Body of pancreas (tissue), 4 donors: ENCODE data around the gene FBXL22. TPM values are rescaled to one million over a fixed set of nuclear protein-coding genes. Genes with fewer than 3 reads are reported as not detected.
A peak's percentile ranks its signal among the peaks of the same experiment; 100 is the strongest.

Experiments used
- ATAC-seq: fragments of 150-250 bp; one replicate; pipeline ENCODE4 v1.9.1; 2016
- DNase-seq, 4 donors: peaks; one replicate each; pipeline ENCODE4 v3.0.0-alpha.2; 2019
- H3K27ac ChIP-seq, 4 donors: fragments of 200-600 bp; sonication (generic); 1 replicate in 3 of 4; 2 replicates in 1 of 4; pipeline versions ENCODE4 v1.5.1 to v1.6.1; 2016 to 2019; ENCODE audit warnings: mild to moderate bottlenecking in 1 of 4, mixed read lengths in 1 of 4, moderate library complexity in 1 of 4
- H3K27me3 ChIP-seq, 2 donors: fragments of 200-600 bp; sonication (generic); one replicate each; pipeline ENCODE4 v1.6.0; 2016; ENCODE audit warnings: mild to moderate bottlenecking in 1 of 2
- H3K36me3 ChIP-seq, 2 donors: fragments of 200-600 bp; sonication (generic); replicated peaks in 1 of 2; 2 replicates each; pipeline ENCODE4 v1.5.1; 2016; ENCODE audit warnings: low read depth in 2 of 2; ENCODE audit not compliant: insufficient read depth in 1 of 2
- H3K4me1 ChIP-seq: fragments of 200-600 bp; sonication (generic); one replicate; pipeline ENCODE4 v1.6.0; 2016
- H3K4me3 ChIP-seq, 2 donors: fragments of 200-600 bp; sonication (generic); 1 replicate in 1 of 2; 2 replicates in 1 of 2; pipeline ENCODE4 v1.5.1; 2016 to 2019
- H3K9me3 ChIP-seq, 3 donors: fragments of 200-600 bp; sonication (generic); 1 replicate in 2 of 3; 2 replicates in 1 of 3; pipeline ENCODE4 v1.5.1; 2016
- POLR2A ChIP-seq, 3 donors: fragments of 450-650 bp; IDR thresholded peaks; one replicate each; pipeline ENCODE4 v1.6.1; 2016; ENCODE audit warnings: antibody characterized with exemption in 3 of 3, mild to moderate bottlenecking in 2 of 3
- WGBS, 2 donors: methylation state at CpG; one replicate each; pipeline ENCODE4 v1.1.5; 2017; 5-methylcytosine and 5-hydroxymethylcytosine counted together
- intact Hi-C: fragments of 100-400 bp; cut with DNase I; formaldehyde crosslinking; loops from one replicate; pipeline ENCODE4 v1.15.1; 2023
- total RNA-seq, 2 donors: library from RNA; depleted of rRNA; stranded (reverse); fragments of >200 nt; gene quantifications; one replicate each; pipeline ENCODE4 v1.1.0, GENCODE V29; 2016
- TF ChIP-seq, protein P1 (sequence below), 7 experiments: fragments of 450-650 bp in 4 of 7; fragments of 200-600 bp in 3 of 7; sonication (generic) in 3 of 7; IDR thresholded peaks; one replicate each; pipeline ENCODE4 v1.5.1; 2016 to 2019; ENCODE audit warnings: antibody characterized with exemption in 7 of 7

Gene FBXL22
- total RNA-seq, 2 donors from 2014 or later = not detected

GRCh38 chr15:63595688-63596087 lies 1.5 kb upstream of the FBXL22 start:
- DNase-seq (no peak), ATAC-seq (no peak)
- Histone ChIP-seq H3K9me3 (no peaks in the 10 kb centered on the region), H3K4me1 (peaks cover 37% of the 10 kb centered on the region), H3K36me3 (peaks cover 0 to 13% of the 10 kb centered on the region in 2 donors), H3K27me3 (no peaks in the 10 kb centered on the region), H3K27ac (no peak overlapping the region), H3K4me3 (no peak overlapping the region)
- TF ChIP-seq, protein P1, sequence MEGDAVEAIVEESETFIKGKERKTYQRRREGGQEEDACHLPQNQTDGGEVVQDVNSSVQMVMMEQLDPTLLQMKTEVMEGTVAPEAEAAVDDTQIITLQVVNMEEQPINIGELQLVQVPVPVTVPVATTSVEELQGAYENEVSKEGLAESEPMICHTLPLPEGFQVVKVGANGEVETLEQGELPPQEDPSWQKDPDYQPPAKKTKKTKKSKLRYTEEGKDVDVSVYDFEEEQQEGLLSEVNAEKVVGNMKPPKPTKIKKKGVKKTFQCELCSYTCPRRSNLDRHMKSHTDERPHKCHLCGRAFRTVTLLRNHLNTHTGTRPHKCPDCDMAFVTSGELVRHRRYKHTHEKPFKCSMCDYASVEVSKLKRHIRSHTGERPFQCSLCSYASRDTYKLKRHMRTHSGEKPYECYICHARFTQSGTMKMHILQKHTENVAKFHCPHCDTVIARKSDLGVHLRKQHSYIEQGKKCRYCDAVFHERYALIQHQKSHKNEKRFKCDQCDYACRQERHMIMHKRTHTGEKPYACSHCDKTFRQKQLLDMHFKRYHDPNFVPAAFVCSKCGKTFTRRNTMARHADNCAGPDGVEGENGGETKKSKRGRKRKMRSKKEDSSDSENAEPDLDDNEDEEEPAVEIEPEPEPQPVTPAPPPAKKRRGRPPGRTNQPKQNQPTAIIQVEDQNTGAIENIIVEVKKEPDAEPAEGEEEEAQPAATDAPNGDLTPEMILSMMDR (IDR thresholded peaks at IDR 0.05) = no peak
- TF ChIP-seq POLR2A (IDR thresholded peaks at IDR 0.05) = no peak
- intact Hi-C loops = loop anchor here (5.0 kb wide), 1 partner anchor 118 kb away; no protein-coding TSS in a partner anchor
- WGBS, 2 donors = 81 to 82% methylated on average over 1 of the region's 1 CpG

DNA sequence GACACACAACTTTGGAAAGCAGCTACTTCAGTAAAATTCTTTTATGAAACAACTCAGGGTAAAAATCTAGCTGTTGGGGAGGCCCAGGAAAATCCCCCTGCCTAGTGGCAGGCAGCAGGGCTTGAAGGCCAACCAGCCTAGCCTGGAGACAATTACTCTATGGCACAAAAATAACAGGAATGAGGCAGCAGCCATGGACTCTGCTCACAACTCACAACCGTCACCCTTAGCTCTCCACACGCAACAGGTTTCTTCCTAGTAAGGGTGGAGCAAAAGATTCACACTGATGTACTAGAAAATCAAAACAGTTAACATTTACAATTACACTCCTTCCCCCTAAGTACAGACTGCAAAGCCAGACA lies 530 bp upstream of the FBXL22 start:
- Histone ChIP-seq H3K27me3 (no peaks in the 10 kb centered on the region), H3K4me3 (no peak overlapping the region), H3K9me3 (no peaks in the 10 kb centered on the region), H3K36me3 (peaks cover 0 to 5% of the 10 kb centered on the region in 2 donors), H3K4me1 (peaks cover 37% of the 10 kb centered on the region), H3K27ac (peak overlapping the region in 1 of 4 donors; percentile 90)
- intact Hi-C loops = loop anchor here (5.0 kb wide), 1 partner anchor 119 kb away; no protein-coding TSS in a partner anchor
- TF ChIP-seq, protein P1 (IDR thresholded peaks at IDR 0.05) = no peak
- TF ChIP-seq POLR2A (IDR thresholded peaks at IDR 0.05) = no peak
- 87% methylated on average over 2 of the region's 2 CpGs for WGBS, 2 donors
- ATAC-seq (no peak), DNase-seq (no peak)

DNA sequence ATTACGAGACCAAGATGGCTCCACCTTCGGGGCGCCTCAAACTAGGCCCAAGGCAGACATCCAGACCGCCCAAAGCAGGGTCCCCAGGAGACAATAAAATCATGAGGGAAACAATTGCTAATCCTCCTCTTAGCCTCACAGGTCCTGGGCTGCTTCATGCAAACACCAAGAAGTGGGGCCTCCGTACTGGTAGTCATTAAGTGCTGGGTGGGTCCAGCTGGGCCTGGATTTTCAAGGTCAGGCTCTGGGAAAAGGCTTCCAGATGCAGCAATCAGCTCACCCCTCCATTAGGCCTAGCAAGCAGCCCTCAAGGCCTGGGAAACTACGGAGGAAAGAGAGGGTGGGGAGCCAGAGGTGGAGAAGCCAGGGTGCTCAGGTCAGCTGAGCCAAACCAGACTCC lies 634 bp downstream of the FBXL22 start:
- no peak for TF ChIP-seq POLR2A (IDR thresholded peaks at IDR 0.05)
- TF ChIP-seq, protein P1 (IDR thresholded peaks at IDR 0.05) = no peak
- intact Hi-C loops = loop anchor here (5.0 kb wide), 1 partner anchor 121 kb away; no protein-coding TSS in a partner anchor
- Histone ChIP-seq H3K4me1 (peaks cover 43% of the 10 kb centered on the region), H3K9me3 (no peaks in the 10 kb centered on the region), H3K4me3 (no peak overlapping the region), H3K27me3 (no peaks in the 10 kb centered on the region), H3K27ac (peak overlapping the region in 1 of 4 donors; percentile 90), H3K36me3 (peaks cover 0 to 3% of the 10 kb centered on the region in 2 donors)
- DNase-seq (no peak), ATAC-seq (no peak)
- 57 to 85% methylated on average over 1 to 6 of the region's 6 CpGs for WGBS, 2 donors

GRCh38 chr15:63598473-63599400 lies 1.6 kb downstream of the FBXL22 start:
- peak in 2 of 4 donors; percentile 21 to 33 for DNase-seq
- intact Hi-C loops = loop anchor here (5.0 kb wide), 1 partner anchor 121 kb away; no protein-coding TSS in a partner anchor
- no peaks in the 10 kb centered on the region for H3K27me3 ChIP-seq
- WGBS, 2 donors = 44 to 48% methylated on average over 11 to 12 of the region's 12 CpGs
- H3K4me1 ChIP-seq = peaks cover 43% of the 10 kb centered on the region
- H3K27ac ChIP-seq = peak overlapping the region; percentile 81 to 94 (median 92)
- H3K9me3 ChIP-seq = no peaks in the 10 kb centered on the region
- ATAC-seq = no peak
- TF ChIP-seq POLR2A (IDR thresholded peaks at IDR 0.05) = no peak
- TF ChIP-seq, protein P1 (IDR thresholded peaks at IDR 0.05) = no peak
- H3K36me3 ChIP-seq = no peaks in the 10 kb centered on the region
- no peak overlapping the region for H3K4me3 ChIP-seq
